GM13976 (cell line): Measurements from ENCODE around the gene MCTP1.

Experiments used
- DNase-seq: peaks from one replicate; pipeline ENCODE4 v3.0.0; 2012; ENCODE audit warnings: low spot score
- CTCF ChIP-seq: IDR thresholded peaks from 2 replicates; pipeline ENCODE4 v1.5.1; 2012; ENCODE audit warnings: borderline replicate concordance, mild to moderate bottlenecking; ENCODE audit not compliant: insufficient read depth; ENCODE audit errors: extremely low read depth, missing control alignments, control extremely low read depth
- in situ Hi-C: fragments of 300-500 bp; cut with MboI; formaldehyde crosslinking; loops from one replicate; pipeline ENCODE4 v1.12.0; 2022; ENCODE audit warnings: low sequenced_read_pairs, mixed read lengths, inconsistent platforms; ENCODE audit not compliant: unreplicated experiment

MCTP1 gene

DNA sequence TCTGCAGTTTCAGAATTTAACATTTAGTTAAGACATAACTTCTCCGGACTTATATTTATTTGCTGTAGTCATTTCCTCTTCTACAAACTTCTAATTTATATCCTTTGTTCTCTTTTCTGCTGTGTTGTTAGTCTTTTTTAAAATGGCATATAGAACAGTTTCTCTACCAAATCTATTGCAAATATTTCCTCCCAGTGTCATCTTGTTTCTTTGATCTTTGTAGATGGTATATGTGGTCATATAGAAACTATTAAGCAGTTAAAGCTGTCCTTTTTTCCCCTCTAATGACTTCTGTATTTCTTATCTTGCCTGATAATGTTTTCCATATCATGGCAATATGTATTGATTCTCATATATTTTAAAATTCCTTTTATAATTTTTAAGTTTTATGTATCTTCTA, 264.5 kb downstream of the MCTP1 start:
- in situ Hi-C loops = no loop called here

DNA sequence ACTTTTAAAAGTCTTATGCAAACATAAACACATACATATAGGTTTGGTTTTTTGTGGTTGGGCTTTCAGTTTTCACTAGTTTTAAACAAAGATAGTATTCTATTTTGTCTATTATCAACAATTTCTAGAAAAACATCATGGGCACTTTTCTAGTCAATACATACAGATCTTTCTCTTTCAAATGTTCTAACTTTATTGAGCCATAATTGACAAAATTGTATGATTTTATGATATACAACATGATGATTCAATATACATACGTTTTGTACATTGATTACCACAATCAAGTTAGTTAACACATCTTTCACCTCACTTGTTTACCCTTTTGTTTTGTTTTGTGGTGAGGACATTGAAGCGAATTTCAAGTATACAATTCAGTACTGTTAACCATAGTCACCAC, 265.9 kb downstream of the MCTP1 start:
- TF ChIP-seq CTCF = no peak
- in situ Hi-C loops = no loop called here
- no peak for DNase-seq

More for the DNA sequence above, 264.5 kb downstream of the MCTP1 start:
- no peak for TF ChIP-seq CTCF
- DNase-seq = no peak

- in situ Hi-C loops = no loop called here
- no peak for TF ChIP-seq CTCF
- DNase-seq = no peak
Observed at GRCh38 chr5:95018511-95018910, 266.4 kb downstream of the MCTP1 start.

- no peak for DNase-seq
- no peak for TF ChIP-seq CTCF
- in situ Hi-C loops = no loop called here
Observed at GRCh38 chr5:95009812-95010211, 275.1 kb downstream of the MCTP1 start.

DNA sequence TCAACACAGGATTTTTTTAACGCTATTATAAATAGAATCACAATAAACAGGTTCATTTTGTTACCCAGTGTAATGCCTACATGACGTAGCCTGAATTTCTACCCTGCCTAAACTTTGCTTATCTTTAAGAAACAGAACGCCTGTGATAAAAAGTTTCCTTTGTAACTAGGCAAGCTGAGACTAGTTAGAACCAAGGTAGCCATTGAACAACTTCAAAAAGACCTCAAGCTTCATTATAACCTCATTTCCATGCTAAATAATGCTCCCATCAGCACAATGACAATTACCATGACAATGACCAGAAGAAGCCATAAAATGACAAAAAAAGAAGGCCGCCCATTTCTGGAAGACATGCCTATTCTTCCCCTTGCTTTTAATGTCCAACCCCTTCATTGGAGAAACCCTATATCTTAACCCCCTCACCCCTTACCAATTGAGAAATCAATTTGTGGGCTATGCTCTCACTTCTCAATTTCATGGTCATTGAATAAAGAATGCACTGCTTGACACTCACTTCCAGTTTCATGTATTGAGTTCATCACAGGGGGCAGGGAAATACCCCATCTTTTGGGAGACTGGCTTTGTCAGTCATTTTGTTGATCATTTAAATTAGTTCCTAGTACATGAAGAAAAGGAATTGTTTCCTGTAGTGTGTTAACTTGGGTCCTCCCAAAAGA, 276.8 kb downstream of the MCTP1 start:
- no peak for DNase-seq
- in situ Hi-C loops = no loop called here
- TF ChIP-seq CTCF = no peak

DNA sequence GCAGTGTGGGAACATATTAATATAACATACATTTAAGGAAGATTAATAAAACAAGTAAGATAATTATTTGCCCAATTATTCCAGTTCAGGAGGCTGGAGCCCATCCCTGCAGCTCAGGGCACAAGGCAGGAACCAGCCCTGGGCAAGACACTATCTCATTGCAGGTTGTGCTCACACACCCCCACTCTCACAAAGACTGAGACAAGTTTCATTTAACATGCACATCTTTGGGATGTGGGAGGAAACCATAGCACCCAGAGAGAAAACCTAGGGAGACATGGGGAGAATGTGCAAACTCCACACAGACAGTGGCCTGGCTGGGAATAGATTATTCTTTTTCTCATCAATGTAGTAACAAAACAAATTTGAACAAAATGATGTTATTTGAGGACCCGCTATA, 279.1 kb downstream of the MCTP1 start:
- TF ChIP-seq CTCF = no peak
- DNase-seq = no peak
- in situ Hi-C loops = no loop called here
